IMR-90 (cell line): ENCODE results near the gene SPINT3. TPM values are rescaled to one million over a fixed set of nuclear protein-coding genes. Genes with fewer than 3 reads are reported as not detected.

Experiments used
- microRNA-seq, 2 experiments: library from miRNA; stranded (forward) in 1 of 2; unstranded in 1 of 2; fragments of 10-50 nt in 1 of 2; fragments of <30 nt in 1 of 2; gene quantifications in 1 of 2; microRNA quantifications in 1 of 2; one replicate each; pipeline versions ENCODE3 to v1.1.0; 2013 to 2020; ENCODE audit not compliant: insufficient read depth in 1 of 2, insufficient read length in 1 of 2, unreplicated experiment in 1 of 2
- polyA plus RNA-seq, 3 experiments: library from polyadenylated mRNA; depleted of rRNA; stranded (reverse); fragments of >200 nt; gene quantifications; 2 replicates each; pipeline ENCODE4 v1.2.3, GENCODE V29; 2012; ENCODE audit warnings: low replicate concordance in 1 of 3
- small RNA-seq, 5 experiments: library from RNA; depleted of rRNA; stranded (forward); fragments of <200 nt; gene quantifications; one replicate each; pipeline ENCODE3, GENCODE V24; 2012
- total RNA-seq: library from RNA; depleted of rRNA; stranded (reverse); fragments of >200 nt; gene quantifications from 2 replicates; pipeline ENCODE4 v1.2.3, GENCODE V29; 2012; rRNA removed

The SPINT3 gene
- total and polyA plus RNA-seq, 2 of the 4 experiments (the other 2 are of a cell fraction) = not detected

Small RNA genes within 50 kb of the gene (microRNA-seq; reads per million reads assigned to microRNA genes)
- not detected for gene AL031663.1 (ENCODE audit: insufficient read depth, insufficient read length)
- gene HSPD1P21 (ENCODE audit: insufficient read depth, insufficient read length) = not detected
- not detected for gene RNA5SP485 (ENCODE audit: insufficient read depth, insufficient read length)

Small RNA genes within 50 kb of the gene (small RNA-seq; reads per million reads assigned to genes)
- gene AL031663.1 (0 reads per million in 5 experiments), gene HSPD1P21 (0 reads per million in 5 experiments), gene RNA5SP485 (0 to 1.7 (median 0) reads per million in 5 experiments)

Other genes with a start within 250 kb of the SPINT3 start
- gene RBPJL, start 208.8 kb downstream of the SPINT3 start, total RNA-seq = not detected in 2 replicates
- gene RBPJL, start 208.8 kb downstream of the SPINT3 start, polyA plus RNA-seq (2012; rRNA removed) = not detected in 2 replicates
- gene MATN4, start 207.3 kb downstream of the SPINT3 start, total RNA-seq = not detected in 2 replicates
- 0.12 and 0.13 TPM in 2 replicates for gene MATN4, start 207.3 kb downstream of the SPINT3 start, polyA plus RNA-seq (2012; rRNA removed)
- gene SDC4, start 167.2 kb downstream of the SPINT3 start, total RNA-seq = 265 and 275 TPM in 2 replicates
- 181 and 203 TPM in 2 replicates for gene SDC4, start 167.2 kb downstream of the SPINT3 start, polyA plus RNA-seq (2012; rRNA removed)
- gene SYS1, start 152.5 kb downstream of the SPINT3 start, total RNA-seq = 12.9 and 16.7 TPM in 2 replicates
- gene SYS1, start 152.5 kb downstream of the SPINT3 start, polyA plus RNA-seq (2012; rRNA removed) = 24.6 and 29.2 TPM in 2 replicates
- not detected in 2 replicates for gene TP53TG5, start 137.3 kb downstream of the SPINT3 start, total RNA-seq
- not detected in 2 replicates for gene TP53TG5, start 137.3 kb downstream of the SPINT3 start, polyA plus RNA-seq (2012; rRNA removed)
- gene DBNDD2, start 107.3 kb downstream of the SPINT3 start, total RNA-seq = 1.1 and 1.3 TPM in 2 replicates
- 7.8 and 9.3 TPM in 2 replicates for gene DBNDD2, start 107.3 kb downstream of the SPINT3 start, polyA plus RNA-seq (2012; rRNA removed)
- gene PIGT, start 99.5 kb downstream of the SPINT3 start, total RNA-seq = 27.2 and 31.2 TPM in 2 replicates
- gene PIGT, start 99.5 kb downstream of the SPINT3 start, polyA plus RNA-seq (2012; rRNA removed) = 145 and 168 TPM in 2 replicates
- gene WFDC2, start 45.9 kb downstream of the SPINT3 start, total RNA-seq = not detected in 2 replicates
- not detected in 2 replicates for gene WFDC2, start 45.9 kb downstream of the SPINT3 start, polyA plus RNA-seq (2012; rRNA removed)
- not detected in 2 replicates for gene WFDC6, start 23.9 kb upstream of the SPINT3 start, total RNA-seq
- gene WFDC6, start 23.9 kb upstream of the SPINT3 start, polyA plus RNA-seq (2012; rRNA removed) = not detected in 2 replicates
- gene EPPIN, start 31.8 kb upstream of the SPINT3 start, total RNA-seq = not detected in 2 replicates
- gene EPPIN, start 31.8 kb upstream of the SPINT3 start, polyA plus RNA-seq (2012; rRNA removed) = not detected in 2 replicates
- not detected in 2 replicates for gene WFDC8, start 63.7 kb upstream of the SPINT3 start, total RNA-seq
- gene WFDC8, start 63.7 kb upstream of the SPINT3 start, polyA plus RNA-seq (2012; rRNA removed) = not detected in 2 replicates
- not detected in 2 replicates for gene WFDC10A, start 114.1 kb upstream of the SPINT3 start, total RNA-seq
- gene WFDC10A, start 114.1 kb upstream of the SPINT3 start, polyA plus RNA-seq (2012; rRNA removed) = not detected in 2 replicates
- gene WFDC9, start 115.7 kb upstream of the SPINT3 start, total RNA-seq = not detected in 2 replicates
- gene WFDC9, start 115.7 kb upstream of the SPINT3 start, polyA plus RNA-seq (2012; rRNA removed) = not detected in 2 replicates
- gene WFDC11, start 154.6 kb upstream of the SPINT3 start, total RNA-seq = not detected in 2 replicates
- not detected in 2 replicates for gene WFDC11, start 154.6 kb upstream of the SPINT3 start, polyA plus RNA-seq (2012; rRNA removed)
- gene WFDC13, start 186.4 kb upstream of the SPINT3 start, total RNA-seq = not detected in 2 replicates
- gene WFDC13, start 186.4 kb upstream of the SPINT3 start, polyA plus RNA-seq (2012; rRNA removed) = not detected in 2 replicates
- not detected in 2 replicates for gene WFDC10B, start 189.4 kb upstream of the SPINT3 start, total RNA-seq
- gene WFDC10B, start 189.4 kb upstream of the SPINT3 start, polyA plus RNA-seq (2012; rRNA removed) = not detected in 2 replicates
- gene SPINT4, start 206.7 kb upstream of the SPINT3 start, total RNA-seq = not detected in 2 replicates
- gene SPINT4, start 206.7 kb upstream of the SPINT3 start, polyA plus RNA-seq (2012; rRNA removed) = not detected in 2 replicates